ENCODE results near the gene XPNPEP2. TPM values are rescaled to one million over a fixed set of nuclear protein-coding genes. Genes with fewer than 3 reads are reported as not detected.

XPNPEP2 gene, protein sequence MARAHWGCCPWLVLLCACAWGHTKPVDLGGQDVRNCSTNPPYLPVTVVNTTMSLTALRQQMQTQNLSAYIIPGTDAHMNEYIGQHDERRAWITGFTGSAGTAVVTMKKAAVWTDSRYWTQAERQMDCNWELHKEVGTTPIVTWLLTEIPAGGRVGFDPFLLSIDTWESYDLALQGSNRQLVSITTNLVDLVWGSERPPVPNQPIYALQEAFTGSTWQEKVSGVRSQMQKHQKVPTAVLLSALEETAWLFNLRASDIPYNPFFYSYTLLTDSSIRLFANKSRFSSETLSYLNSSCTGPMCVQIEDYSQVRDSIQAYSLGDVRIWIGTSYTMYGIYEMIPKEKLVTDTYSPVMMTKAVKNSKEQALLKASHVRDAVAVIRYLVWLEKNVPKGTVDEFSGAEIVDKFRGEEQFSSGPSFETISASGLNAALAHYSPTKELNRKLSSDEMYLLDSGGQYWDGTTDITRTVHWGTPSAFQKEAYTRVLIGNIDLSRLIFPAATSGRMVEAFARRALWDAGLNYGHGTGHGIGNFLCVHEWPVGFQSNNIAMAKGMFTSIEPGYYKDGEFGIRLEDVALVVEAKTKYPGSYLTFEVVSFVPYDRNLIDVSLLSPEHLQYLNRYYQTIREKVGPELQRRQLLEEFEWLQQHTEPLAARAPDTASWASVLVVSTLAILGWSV
- not detected in 2 replicates for total RNA-seq

GRCh38 chrX:129738466-129739308 lies at the start of gene XPNPEP2:
Gene XPNPEP2, plus strand, starts transcription at chrX:129738979. Its CDS starts 235 bp downstream, at chrX:129739214.

DNA sequence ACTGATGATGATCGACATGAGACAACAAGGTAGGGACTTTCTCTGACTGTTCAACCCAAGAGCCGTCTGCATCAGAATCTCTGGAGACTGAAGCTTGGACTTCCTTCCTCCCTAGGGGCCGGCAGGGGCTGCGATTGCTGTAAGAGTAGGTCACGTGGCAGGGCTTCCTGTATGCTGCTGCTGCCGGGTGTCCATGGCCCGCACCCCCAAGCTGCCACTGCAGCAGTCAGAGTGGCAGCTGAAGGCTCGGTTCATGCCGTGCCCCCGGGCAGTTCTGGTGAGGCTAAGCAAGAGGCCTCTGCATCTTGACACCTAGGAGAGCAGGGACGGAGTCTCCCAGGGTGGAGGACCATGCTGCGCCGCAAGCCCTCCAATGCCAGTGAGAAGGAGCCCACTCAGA lies 41.0 kb downstream of the XPNPEP2 start, which contains the start of gene SASH3:
Gene SASH3 (plus strand): TSS at position 203 of the 400 bp plus-strand sequence. CDS start 149 bp downstream, at position 352.

Small RNAs within 50 kb of the gene (small RNA-seq; reads per million reads assigned to genes)
- gene RF00017, result not detected

Other genes with a start within 250 kb of the XPNPEP2 start
- gene SMARCA1, start 215.5 kb upstream of the XPNPEP2 start, total RNA-seq, result 18.4 and 46.8 TPM in 2 replicates
- 22.0 and 22.2 TPM in 2 replicates for gene OCRL, start 198.7 kb upstream of the XPNPEP2 start, total RNA-seq
- 132 and 170 TPM in 2 replicates for gene APLN, start 84.0 kb upstream of the XPNPEP2 start, total RNA-seq
- not detected in 2 replicates for gene SASH3, start 41.0 kb downstream of the XPNPEP2 start, total RNA-seq
- gene ZDHHC9, start 104.9 kb downstream of the XPNPEP2 start, total RNA-seq, result 28.6 and 28.8 TPM in 2 replicates
- gene UTP14A, start 167.2 kb downstream of the XPNPEP2 start, total RNA-seq, result 30.5 and 37.9 TPM in 2 replicates
- gene BCORL1, start 243.7 kb downstream of the XPNPEP2 start, total RNA-seq, result 2.0 and 3.1 TPM in 2 replicates

All from thoracic aorta endothelial cell (primary cell).